ENCODE results near the gene HORMAD2. TPM values are rescaled to one million over a fixed set of nuclear protein-coding genes. Genes with fewer than 3 reads are reported as not detected.
A peak's percentile ranks its signal among the peaks of the same experiment; 100 is the strongest.

The HORMAD2 gene
- polyA plus RNA-seq, 1 experiment = not detected

DNA sequence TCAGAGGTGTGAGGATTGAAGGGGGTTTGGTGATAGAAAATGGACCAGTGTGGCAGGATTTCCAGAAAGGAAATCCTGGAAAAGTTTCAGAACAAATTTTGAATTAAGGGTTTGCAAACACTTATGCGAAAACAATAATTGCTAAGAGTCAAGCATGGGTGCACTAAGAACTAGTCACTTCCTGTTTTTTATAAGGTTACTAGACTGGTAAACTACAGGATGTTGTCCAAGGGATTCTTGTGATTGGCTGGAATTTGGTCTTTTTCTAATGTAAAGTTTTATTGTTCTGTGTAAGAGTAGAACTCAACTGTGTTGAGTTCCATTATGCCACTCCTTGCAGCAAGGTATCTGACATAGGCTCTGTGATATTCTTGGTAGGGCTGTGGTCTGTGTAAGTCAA is 112.2 kb downstream of the HORMAD2 start:
- Histone ChIP-seq H3K27me3 (ENCODE audit: control insufficient read depth, insufficient read depth, low read length) (no peaks in the 10 kb centered on the region), H3K36me3 (ENCODE audit: control insufficient read depth, insufficient read depth, low read length) (no peaks in the 10 kb centered on the region), H3K4me3 (ENCODE audit: low read depth, low read length) (no peak overlapping the region)
- CTCF ChIA-PET = interaction anchor here (1.2 kb wide), 1 partner anchor 63 kb away, joined by 3 read pairs; no protein-coding TSS in a partner anchor
- DNase-seq (ENCODE audit: low read depth) = no peak
- POLR2A ChIA-PET = no interaction called here
- TF ChIP-seq, protein P1, sequence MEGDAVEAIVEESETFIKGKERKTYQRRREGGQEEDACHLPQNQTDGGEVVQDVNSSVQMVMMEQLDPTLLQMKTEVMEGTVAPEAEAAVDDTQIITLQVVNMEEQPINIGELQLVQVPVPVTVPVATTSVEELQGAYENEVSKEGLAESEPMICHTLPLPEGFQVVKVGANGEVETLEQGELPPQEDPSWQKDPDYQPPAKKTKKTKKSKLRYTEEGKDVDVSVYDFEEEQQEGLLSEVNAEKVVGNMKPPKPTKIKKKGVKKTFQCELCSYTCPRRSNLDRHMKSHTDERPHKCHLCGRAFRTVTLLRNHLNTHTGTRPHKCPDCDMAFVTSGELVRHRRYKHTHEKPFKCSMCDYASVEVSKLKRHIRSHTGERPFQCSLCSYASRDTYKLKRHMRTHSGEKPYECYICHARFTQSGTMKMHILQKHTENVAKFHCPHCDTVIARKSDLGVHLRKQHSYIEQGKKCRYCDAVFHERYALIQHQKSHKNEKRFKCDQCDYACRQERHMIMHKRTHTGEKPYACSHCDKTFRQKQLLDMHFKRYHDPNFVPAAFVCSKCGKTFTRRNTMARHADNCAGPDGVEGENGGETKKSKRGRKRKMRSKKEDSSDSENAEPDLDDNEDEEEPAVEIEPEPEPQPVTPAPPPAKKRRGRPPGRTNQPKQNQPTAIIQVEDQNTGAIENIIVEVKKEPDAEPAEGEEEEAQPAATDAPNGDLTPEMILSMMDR (IDR thresholded peaks at IDR 0.05; ENCODE audit: insufficient read depth, low read depth, low read length) = no peak

DNA sequence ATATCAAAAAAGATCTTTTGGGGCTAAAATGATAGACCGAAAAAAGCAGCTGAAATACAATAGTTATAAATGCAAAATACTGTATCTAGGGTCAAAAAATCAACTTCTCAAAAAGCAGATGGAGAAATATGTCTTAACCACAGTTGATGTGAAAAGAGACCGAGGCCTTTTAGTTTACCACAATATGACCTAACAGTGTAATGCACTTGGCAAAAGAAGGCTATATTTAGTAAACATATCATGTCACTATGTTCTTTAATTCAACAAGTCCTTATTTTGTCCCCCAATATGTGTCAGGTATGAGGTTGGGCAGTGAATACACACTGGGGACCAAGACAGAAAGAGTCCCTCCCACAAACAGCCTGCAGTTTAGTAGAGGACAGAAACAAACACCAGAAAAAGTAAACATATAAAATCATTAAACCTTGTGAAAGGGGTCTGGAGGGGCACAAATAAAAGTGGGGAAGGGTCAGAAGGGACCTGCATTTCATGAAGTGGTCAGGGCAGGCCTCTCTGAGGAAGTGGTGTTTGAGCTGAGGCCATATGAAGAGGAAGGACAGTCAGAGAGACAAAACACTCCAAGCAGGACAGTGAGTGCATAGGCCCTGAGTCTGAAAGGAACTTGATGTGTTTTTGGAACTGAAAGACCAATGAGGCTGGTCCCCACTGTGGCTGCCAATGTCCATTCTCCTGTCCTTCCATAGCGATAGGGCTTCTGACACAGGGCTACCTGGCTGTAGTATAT is 112.9 kb downstream of the HORMAD2 start:
- ChIA-PET CTCF (no interaction called here), POLR2A (no interaction called here)
- H3K4me3 ChIP-seq (ENCODE audit: low read depth, low read length) = no peak overlapping the region
- TF ChIP-seq, protein P1 (IDR thresholded peaks at IDR 0.05; ENCODE audit: insufficient read depth, low read depth, low read length) = no peak
- H3K27me3 ChIP-seq (ENCODE audit: control insufficient read depth, insufficient read depth, low read length) = no peaks in the 10 kb centered on the region
- H3K36me3 ChIP-seq (ENCODE audit: control insufficient read depth, insufficient read depth, low read length) = no peaks in the 10 kb centered on the region
- DNase-seq (ENCODE audit: low read depth) = no peak

DNA sequence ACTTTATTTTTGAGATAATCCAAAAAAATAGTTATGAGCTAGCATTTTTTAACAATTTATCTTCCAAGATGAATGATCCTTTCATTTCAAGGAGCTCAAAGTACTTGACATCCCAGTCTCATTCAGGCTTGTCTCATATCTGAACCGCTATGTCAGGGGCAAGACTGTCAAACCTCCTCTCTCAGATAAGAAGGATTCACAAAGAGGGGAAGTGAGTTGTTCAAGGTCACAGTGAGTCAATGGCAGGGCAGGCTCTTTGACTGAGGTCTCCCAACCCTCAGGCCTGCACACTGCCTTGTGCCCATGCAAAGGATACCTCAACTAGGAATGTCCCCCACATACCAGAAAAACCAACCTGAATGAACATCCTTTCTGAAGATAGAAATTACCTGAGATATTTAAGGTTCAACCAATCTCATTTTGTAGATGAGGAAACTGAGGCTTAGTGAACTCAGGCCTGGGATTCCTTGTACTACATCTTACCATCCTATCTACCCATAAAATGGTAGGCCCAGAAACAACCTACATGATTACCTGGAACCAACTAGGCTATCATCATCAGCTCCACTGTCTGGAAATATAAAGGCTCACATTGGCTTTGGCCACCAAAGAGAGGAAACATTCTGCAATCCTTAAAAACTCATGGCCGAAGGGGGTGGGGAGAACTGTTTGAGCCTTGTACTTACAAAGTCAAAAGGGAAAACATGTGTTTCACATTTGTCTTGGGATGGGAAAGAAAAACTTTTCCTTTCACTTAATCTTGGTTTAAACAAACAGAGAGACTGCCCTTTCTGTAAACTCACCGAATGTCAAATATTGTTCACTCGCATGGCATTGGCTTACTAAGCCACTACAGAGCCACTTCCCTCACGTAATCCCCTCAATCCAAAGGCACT is 115.2 kb downstream of the HORMAD2 start:
- CTCF ChIA-PET = interaction anchor here (1.1 to 2.2 kb wide), 5 partner anchors 9 to 89 kb away, joined by 3 to 8 read pairs (median 5); no protein-coding TSS in a partner anchor
- H3K4me3 ChIP-seq (ENCODE audit: low read depth, low read length) = no peak overlapping the region
- no peaks in the 10 kb centered on the region for H3K27me3 ChIP-seq (ENCODE audit: control insufficient read depth, insufficient read depth, low read length)
- TF ChIP-seq, protein P1 (IDR thresholded peaks at IDR 0.05; ENCODE audit: insufficient read depth, low read depth, low read length) = no peak
- no peak for DNase-seq (ENCODE audit: low read depth)
- POLR2A ChIA-PET = interaction anchor here (0.6 to 2.3 kb wide), 2 partner anchors 10 to 36 kb away, joined by 3 to 10 read pairs; no protein-coding TSS in a partner anchor
- H3K36me3 ChIP-seq (ENCODE audit: control insufficient read depth, insufficient read depth, low read length) = no peaks in the 10 kb centered on the region

DNA sequence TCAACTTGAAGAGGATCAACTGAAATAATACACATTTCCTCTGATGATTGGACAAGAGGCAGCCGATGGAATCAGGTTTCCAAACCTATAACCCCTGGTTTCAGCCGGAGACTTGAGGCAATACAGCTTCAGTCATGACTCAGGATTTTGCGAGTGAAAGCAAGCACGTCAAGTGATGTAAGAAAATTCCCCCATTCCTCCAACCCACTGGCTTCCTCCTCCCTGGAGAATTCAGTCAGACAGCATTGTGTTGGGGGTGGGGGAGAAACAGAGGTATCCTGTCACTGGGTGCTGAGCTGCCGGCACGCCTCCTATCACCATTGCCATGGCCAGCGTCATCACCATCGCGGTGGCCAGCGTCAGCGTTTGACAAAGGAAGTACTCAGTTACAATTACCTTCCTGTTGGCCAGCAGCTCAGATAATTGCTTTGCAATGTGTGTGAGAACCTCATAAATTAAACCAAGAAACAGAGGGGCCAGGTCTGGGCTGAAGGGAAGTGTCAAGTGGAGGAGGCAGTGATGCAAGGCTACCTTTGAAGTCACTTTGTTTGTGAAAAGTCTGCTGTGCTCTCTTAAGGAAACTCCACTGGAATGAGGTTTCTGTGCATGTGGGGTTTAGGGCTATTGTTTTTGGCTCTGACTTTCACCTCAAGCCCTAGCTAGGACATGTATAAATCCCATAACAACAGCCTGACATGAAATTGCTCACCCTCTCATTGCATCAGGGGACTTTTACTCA is 116.0 kb downstream of the HORMAD2 start:
- H3K27me3 ChIP-seq (ENCODE audit: control insufficient read depth, insufficient read depth, low read length) = no peaks in the 10 kb centered on the region
- peak overlapping the region; percentile 15 for H3K4me3 ChIP-seq (ENCODE audit: low read depth, low read length)
- TF ChIP-seq, protein P1 (IDR thresholded peaks at IDR 0.05; ENCODE audit: insufficient read depth, low read depth, low read length) = no peak
- peak; percentile 98 for DNase-seq (ENCODE audit: low read depth)
- no peaks in the 10 kb centered on the region for H3K36me3 ChIP-seq (ENCODE audit: control insufficient read depth, insufficient read depth, low read length)
- ChIA-PET CTCF (interaction anchor here (1.0 to 2.2 kb wide), 6 partner anchors 8 to 103 kb away, joined by 3 to 8 read pairs (median 4); no protein-coding TSS in a partner anchor), POLR2A (interaction anchor here (0.6 to 2.3 kb wide), 4 partner anchors 9 to 227 kb away, joined by 3 to 10 read pairs (median 4); no protein-coding TSS in a partner anchor)
